GM12864 (cell line): ENCODE results near the gene MTERF1.
A peak's percentile ranks its signal among the peaks of the same experiment; 100 is the strongest.

Source experiments
- DNase-seq: peaks from one replicate; pipeline ENCODE4 v3.0.0-alpha.2; 2011; ENCODE audit warnings: low read depth
- H3K4me3 ChIP-seq: 2 replicates; pipeline ENCODE4 v1.5.1; 2011; ENCODE audit warnings: mild to moderate bottlenecking, low read depth, low read length, control low read depth
- CTCF ChIP-seq: IDR thresholded peaks from 2 replicates; pipeline ENCODE4 v1.5.1; 2011; ENCODE audit warnings: low read depth, mild to moderate bottlenecking, moderate library complexity, low read length, control low read depth, inconsistent platforms; ENCODE audit errors: missing control alignments

The MTERF1 gene

GRCh38 chr7:91880413-91881241, at the start of gene MTERF1:
TSS of gene MTERF1 (minus strand) at chr7:91880702. CDS start at chr7:91880083, 619 bp downstream.
- DNase-seq, result peak; percentile 80
- TF ChIP-seq CTCF, result peak; percentile 86
- H3K4me3 ChIP-seq, result peak within 1 kb of the TSS; percentile 99

GRCh38 chr7:91929463-91929862, 49.0 kb upstream of the MTERF1 start:
- no peak overlapping the region for H3K4me3 ChIP-seq
- no peak for TF ChIP-seq CTCF
- DNase-seq, result no peak

GRCh38 chr7:91927912-91928311, 47.4 kb upstream of the MTERF1 start:
- TF ChIP-seq CTCF, result no peak
- no peak for DNase-seq
- H3K4me3 ChIP-seq, result no peak overlapping the region

- H3K4me3 ChIP-seq, result no peak overlapping the region
- no peak for DNase-seq
- no peak for TF ChIP-seq CTCF
Measured at GRCh38 chr7:91922857-91923256, 42.4 kb upstream of the MTERF1 start.

GRCh38 chr7:91918356-91918755, 37.9 kb upstream of the MTERF1 start:
- H3K4me3 ChIP-seq, result no peak overlapping the region
- no peak for DNase-seq
- no peak for TF ChIP-seq CTCF

- no peak for DNase-seq
- H3K4me3 ChIP-seq, result no peak overlapping the region
- TF ChIP-seq CTCF, result no peak
Measured at GRCh38 chr7:91916051-91916440, 35.5 kb upstream of the MTERF1 start.

GRCh38 chr7:91915401-91916050, 35.0 kb upstream of the MTERF1 start:
- no peak overlapping the region for H3K4me3 ChIP-seq
- TF ChIP-seq CTCF, result no peak

More at GRCh38 chr7:91915401-91916050, 35.0 kb upstream of the MTERF1 start:
- DNase-seq, result no peak
